Measurements from ENCODE around the gene ADGRG1. TPM values are rescaled to one million over a fixed set of nuclear protein-coding genes. Genes with fewer than 3 reads are reported as not detected.

ADGRG1 gene
- polyA plus RNA-seq, 1 experiment: 2.1 TPM

- Histone ChIP-seq H3K9me3 (ENCODE audit: control insufficient read depth, insufficient read depth, low read length) (no peaks in the 10 kb centered on the region; the same call in 1 of the 2 replicates), H3K27ac (ENCODE audit: low read depth, low read length) (no peak overlapping the region), H3K27me3 (ENCODE audit: control insufficient read depth, insufficient read depth, low read length) (peaks cover 46% of the 10 kb centered on the region), H3K4me3 (ENCODE audit: low read depth, low read length) (no peak overlapping the region)
- ChIA-PET POLR2A (no interaction called here), CTCF (no interaction called here)
- no peak for DNase-seq (ENCODE audit: low read depth, low spot score)
- no peak for TF ChIP-seq CTCF (IDR thresholded peaks at IDR 0.05; ENCODE audit: low read depth, low read length)
Measured at GRCh38 chr16:57681950-57682728, 53.7 kb downstream of the ADGRG1 start.

GRCh38 chr16:57682809-57683635 lies 54.6 kb downstream of the ADGRG1 start:
- no peak for DNase-seq (ENCODE audit: low read depth, low spot score)
- Histone ChIP-seq H3K4me3 (ENCODE audit: low read depth, low read length) (no peak overlapping the region), H3K9me3 (ENCODE audit: control insufficient read depth, insufficient read depth, low read length) (no peaks in the 10 kb centered on the region; the same call in 1 of the 2 replicates), H3K27me3 (ENCODE audit: control insufficient read depth, insufficient read depth, low read length) (peaks cover 42% of the 10 kb centered on the region), H3K27ac (ENCODE audit: low read depth, low read length) (no peak overlapping the region)
- no peak for TF ChIP-seq CTCF (IDR thresholded peaks at IDR 0.05; ENCODE audit: low read depth, low read length)
- CTCF ChIA-PET: no interaction called here
- POLR2A ChIA-PET: no interaction called here

- ChIA-PET CTCF (no interaction called here), POLR2A (no interaction called here)
- peaks cover 48% of the 10 kb centered on the region for H3K27me3 ChIP-seq (ENCODE audit: control insufficient read depth, insufficient read depth, low read length)
Measured at GRCh38 chr16:57683636-57684545, 55.5 kb downstream of the ADGRG1 start.

GRCh38 chr16:57684626-57685358 lies 56.4 kb downstream of the ADGRG1 start:
- Histone ChIP-seq H3K9me3 (ENCODE audit: control insufficient read depth, insufficient read depth, low read length) (no peaks in the 10 kb centered on the region; the same call in 1 of the 2 replicates), H3K4me3 (ENCODE audit: low read depth, low read length) (no peak overlapping the region), H3K27ac (ENCODE audit: low read depth, low read length) (no peak overlapping the region), H3K27me3 (ENCODE audit: control insufficient read depth, insufficient read depth, low read length) (peaks cover 46% of the 10 kb centered on the region)
- no peak for TF ChIP-seq CTCF (IDR thresholded peaks at IDR 0.05; ENCODE audit: low read depth, low read length)
- DNase-seq (ENCODE audit: low read depth, low spot score): no peak
- ChIA-PET CTCF (no interaction called here), POLR2A (no interaction called here)

More at GRCh38 chr16:57683636-57684545, 55.5 kb downstream of the ADGRG1 start:
- no peak for TF ChIP-seq CTCF (IDR thresholded peaks at IDR 0.05; ENCODE audit: low read depth, low read length)
- DNase-seq (ENCODE audit: low read depth, low spot score): no peak
- Histone ChIP-seq H3K9me3 (ENCODE audit: control insufficient read depth, insufficient read depth, low read length) (no peaks in the 10 kb centered on the region; the same call in 1 of the 2 replicates), H3K27ac (ENCODE audit: low read depth, low read length) (no peak overlapping the region), H3K4me3 (ENCODE audit: low read depth, low read length) (no peak overlapping the region)

Data from AG04450 (cell line).